ENCODE measurements around the gene MAP2.

GRCh38 chr2:209423562-209424198, at the start of gene MAP2:
- TF ChIP-seq POLR2A (IDR thresholded peaks at IDR 0.05), result peak in 1 of 2 donors; percentile 78
- peak; percentile 44 to 100 (median 93) for TF ChIP-seq CTCF (IDR thresholded peaks at IDR 0.05)

All from heart left ventricle (tissue), 13 donors.